ENCODE results near the gene RIMS3. TPM values are rescaled to one million over a fixed set of nuclear protein-coding genes. Genes with fewer than 3 reads are reported as not detected.

The RIMS3 gene
- total RNA-seq, 1 donor from 2014 or later, result 43.9 TPM

GRCh38 chr1:40710581-40711315, 45.3 kb upstream of the RIMS3 start:
- no peak for DNase-seq (ENCODE audit: low spot score in 2 of 2)
- intact Hi-C loops (cut with DNase I), result loop anchor here (5.0 kb wide), 1 partner anchor 72 kb away; the partner anchor contains the start of gene KCNQ4
- peak overlapping the region; percentile 59 to 74 for H3K27ac ChIP-seq
- no peaks in the 10 kb centered on the region for H3K27me3 ChIP-seq
- H3K4me3 ChIP-seq, result peak overlapping the region; percentile 45 to 64
- no peak for TF ChIP-seq CTCF (IDR thresholded peaks at IDR 0.05)
- no peaks in the 10 kb centered on the region for H3K36me3 ChIP-seq
- H3K4me1 ChIP-seq, result peaks cover 4 to 48% of the 10 kb centered on the region in 2 donors
- no peaks in the 10 kb centered on the region for H3K9me3 ChIP-seq

GRCh38 chr1:40709802-40710278, 44.4 kb upstream of the RIMS3 start:
- Histone ChIP-seq H3K36me3 (no peaks in the 10 kb centered on the region), H3K4me1 (peaks cover 4 to 48% of the 10 kb centered on the region in 2 donors), H3K9me3 (no peaks in the 10 kb centered on the region), H3K27me3 (no peaks in the 10 kb centered on the region), H3K27ac (peak overlapping the region; percentile 59 to 73), H3K4me3 (peak overlapping the region; percentile 51 to 64)
- no peak for DNase-seq (ENCODE audit: low spot score in 2 of 2)
- intact Hi-C loops (cut with DNase I), result loop anchor here (1.0 to 5.0 kb wide), 2 partner anchors 18 to 72 kb away; partner anchors contain the start of gene KCNQ4
- TF ChIP-seq CTCF (IDR thresholded peaks at IDR 0.05), result no peak

DNA sequence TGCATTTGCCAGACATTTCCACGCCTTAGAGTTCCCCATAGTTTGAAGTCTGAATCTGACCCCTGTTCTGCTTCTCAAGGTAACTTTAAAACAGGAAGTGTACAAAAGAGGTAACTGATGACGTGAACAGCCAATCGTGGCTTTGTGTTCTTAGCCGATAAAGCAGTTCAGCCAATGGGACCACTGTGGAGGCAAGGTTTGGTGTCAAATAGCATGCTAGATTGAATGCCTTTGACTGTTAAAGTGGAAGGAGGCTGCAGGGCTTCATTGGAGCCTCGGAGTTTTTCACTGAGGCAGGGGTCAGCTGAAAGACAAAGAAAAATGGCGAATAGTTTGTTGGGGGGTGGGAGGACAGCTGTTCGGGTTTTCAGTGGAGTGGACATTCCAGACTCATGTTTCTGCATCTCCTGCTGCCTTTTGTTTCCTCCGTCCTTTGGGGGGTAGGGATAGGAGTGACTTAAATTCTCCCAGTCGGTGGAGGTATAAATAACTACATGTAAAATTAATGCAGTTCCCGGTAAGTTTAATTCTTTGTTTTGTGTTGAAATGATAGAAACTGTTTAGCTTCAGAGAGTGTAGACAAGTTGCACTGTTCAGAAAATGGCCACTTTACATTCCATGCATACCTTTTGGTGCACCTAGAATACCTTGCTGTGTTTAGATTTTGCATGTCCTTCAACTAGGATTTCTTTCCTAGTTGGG, 43.8 kb upstream of the RIMS3 start:
- peaks cover 4 to 48% of the 10 kb centered on the region in 2 donors for H3K4me1 ChIP-seq

GRCh38 chr1:40708750-40709099, 43.2 kb upstream of the RIMS3 start:
- Histone ChIP-seq H3K27me3 (no peaks in the 10 kb centered on the region), H3K36me3 (no peaks in the 10 kb centered on the region), H3K9me3 (no peaks in the 10 kb centered on the region), H3K4me1 (peaks cover 4 to 46% of the 10 kb centered on the region in 2 donors), H3K4me3 (peak overlapping the region; percentile 51 to 64), H3K27ac (peak overlapping the region; percentile 59 to 73)
- no peak for DNase-seq (ENCODE audit: low spot score in 2 of 2)
- intact Hi-C loops (cut with DNase I), result loop anchor here (1.0 kb wide), 1 partner anchor 16 kb away; no protein-coding TSS in a partner anchor
- no peak for TF ChIP-seq CTCF (IDR thresholded peaks at IDR 0.05)

More for the DNA sequence above, 43.8 kb upstream of the RIMS3 start:
- Histone ChIP-seq H3K9me3 (no peaks in the 10 kb centered on the region), H3K27me3 (no peaks in the 10 kb centered on the region), H3K4me3 (peak overlapping the region; percentile 51 to 64), H3K36me3 (no peaks in the 10 kb centered on the region), H3K27ac (peak overlapping the region; percentile 59 to 73)
- intact Hi-C loops (cut with DNase I), result loop anchor here (1.0 kb wide), 1 partner anchor 17 kb away; no protein-coding TSS in a partner anchor
- TF ChIP-seq CTCF (IDR thresholded peaks at IDR 0.05), result no peak
- peak; percentile 49 to 92 for DNase-seq (ENCODE audit: low spot score in 2 of 2)

- no peaks in the 10 kb centered on the region for H3K36me3 ChIP-seq
- H3K4me3 ChIP-seq, result no peak overlapping the region
- no peaks in the 10 kb centered on the region for H3K27me3 ChIP-seq
- no peaks in the 10 kb centered on the region for H3K9me3 ChIP-seq
- TF ChIP-seq CTCF (IDR thresholded peaks at IDR 0.05), result no peak
- peaks cover 0 to 34% of the 10 kb centered on the region in 2 donors for H3K4me1 ChIP-seq
- no peak overlapping the region for H3K27ac ChIP-seq
- DNase-seq (ENCODE audit: low spot score in 2 of 2), result no peak
- intact Hi-C loops (cut with DNase I), result no loop called here
Observed at GRCh38 chr1:40706626-40707025, 41.1 kb upstream of the RIMS3 start.

Measured in ascending aorta (tissue), 2 donors.